Breast epithelium (tissue), 3 donors: ENCODE results near the gene PIK3CB.

Experiments
- CTCF ChIP-seq, 3 donors: fragments of 450-650 bp; IDR thresholded peaks; one replicate each; pipeline ENCODE4 v1.5.1; 2016 to 2017; ENCODE audit warnings: antibody characterized with exemption in 3 of 3, mild to moderate bottlenecking in 3 of 3, moderate library complexity in 3 of 3
- POLR2A ChIP-seq: fragments of 450-650 bp; IDR thresholded peaks from one replicate; pipeline ENCODE4 v1.6.1; 2016; ENCODE audit warnings: antibody characterized with exemption, mild to moderate bottlenecking, moderate library complexity
- POLR2AphosphoS5 ChIP-seq, 3 donors: sonication (generic); formaldehyde crosslinking; IDR thresholded peaks; one replicate each; pipeline ENCODE4 v1.6.1; 2017; ENCODE audit warnings: antibody characterized with exemption in 3 of 3

GRCh38 chr3:138877226-138877625, 42.5 kb upstream of the PIK3CB start:
- TF ChIP-seq POLR2AphosphoS5 (IDR thresholded peaks at IDR 0.05) (no peak), CTCF (IDR thresholded peaks at IDR 0.05) (no peak), POLR2A (no peak)
